MM.1S (cell line): ENCODE data around the gene PLVAP.

Source experiments
- DNase-seq: peaks from one replicate; pipeline ENCODE4 v3.0.0-alpha.2; 2015
- H2AFZ ChIP-seq: fragments of 300-600 bp; sonication (generic); 2 replicates; pipeline ENCODE4 v1.6.0; 2016; ENCODE audit warnings: antibody characterized with exemption, low read length
- H3F3A ChIP-seq: fragments of 300-600 bp; sonication (generic); 2 replicates; pipeline ENCODE4 v1.6.1; 2016; ENCODE audit warnings: mild to moderate bottlenecking, antibody characterized with exemption, low read length, moderate library complexity, mixed read lengths; ENCODE audit not compliant: insufficient read depth
- H3K27ac ChIP-seq: fragments of 300-600 bp; sonication (generic); 2 replicates; pipeline ENCODE4 v1.5.1; 2016; ENCODE audit warnings: mild to moderate bottlenecking, low read length
- H3K27me3 ChIP-seq: fragments of 300-600 bp; sonication (generic); replicated peaks from 2 replicates; pipeline ENCODE4 v1.6.0; 2016; ENCODE audit warnings: low read length; ENCODE audit not compliant: insufficient read depth
- H3K36me3 ChIP-seq: fragments of 300-600 bp; sonication (generic); replicated peaks from 2 replicates; pipeline ENCODE4 v1.6.1; 2016; ENCODE audit warnings: mild to moderate bottlenecking, low read length, mixed read lengths; ENCODE audit not compliant: insufficient read depth
- H3K4me1 ChIP-seq: fragments of 300-600 bp; sonication (generic); 2 replicates; pipeline ENCODE4 v1.6.1; 2016; ENCODE audit warnings: low read length, mixed read lengths
- H3K4me2 ChIP-seq: fragments of 300-600 bp; sonication (generic); 2 replicates; pipeline ENCODE4 v1.6.0; 2016; ENCODE audit warnings: low read depth, low read length
- H3K4me3 ChIP-seq: fragments of 300-600 bp; sonication (generic); 2 replicates; pipeline ENCODE4 v1.5.1; 2016; ENCODE audit warnings: low read length, mixed read lengths
- H3K79me2 ChIP-seq: fragments of 300-600 bp; sonication (generic); 2 replicates; pipeline ENCODE4 v1.6.1; 2016; ENCODE audit warnings: mixed run types, low read length, mixed read lengths
- H3K9ac ChIP-seq: fragments of 300-600 bp; sonication (generic); 2 replicates; pipeline ENCODE4 v1.6.1; 2016; ENCODE audit warnings: low read length, mixed read lengths
- H3K9me2 ChIP-seq: fragments of 300-600 bp; sonication (generic); replicated peaks from 2 replicates; pipeline ENCODE4 v1.6.1; 2016; ENCODE audit warnings: mild to moderate bottlenecking, low read length, mixed read lengths; ENCODE audit not compliant: insufficient read depth
- H3K9me3 ChIP-seq: fragments of 300-600 bp; sonication (generic); replicated peaks from 2 replicates; pipeline ENCODE4 v1.6.1; 2016; ENCODE audit warnings: mild to moderate bottlenecking, low read length, mixed read lengths; ENCODE audit not compliant: insufficient read depth
- H4K20me1 ChIP-seq: fragments of 300-600 bp; sonication (generic); 2 replicates; pipeline ENCODE4 v1.6.1; 2016; ENCODE audit warnings: mild to moderate bottlenecking, low read length, moderate library complexity, mixed read lengths; ENCODE audit not compliant: insufficient read depth
- EZH2 ChIP-seq: fragments of 300-600 bp; sonication (generic); optimal IDR thresholded peaks from 2 replicates; pipeline ENCODE3; 2017; ENCODE audit warnings: low read depth, mild to moderate bottlenecking, antibody characterized with exemption, low read length, mixed read lengths
- EZH2phosphoT487 ChIP-seq: fragments of 300-600 bp; sonication (generic); IDR thresholded peaks from 2 replicates; pipeline ENCODE4 v1.6.1; 2018; ENCODE audit warnings: antibody characterized with exemption, low read length
- TF ChIP-seq, protein P1 (sequence below): fragments of 300-600 bp; sonication (generic); IDR thresholded peaks from 2 replicates; pipeline ENCODE4 v1.5.1; 2016; ENCODE audit warnings: antibody characterized with exemption, low read length, mixed read lengths

The PLVAP gene

DNA sequence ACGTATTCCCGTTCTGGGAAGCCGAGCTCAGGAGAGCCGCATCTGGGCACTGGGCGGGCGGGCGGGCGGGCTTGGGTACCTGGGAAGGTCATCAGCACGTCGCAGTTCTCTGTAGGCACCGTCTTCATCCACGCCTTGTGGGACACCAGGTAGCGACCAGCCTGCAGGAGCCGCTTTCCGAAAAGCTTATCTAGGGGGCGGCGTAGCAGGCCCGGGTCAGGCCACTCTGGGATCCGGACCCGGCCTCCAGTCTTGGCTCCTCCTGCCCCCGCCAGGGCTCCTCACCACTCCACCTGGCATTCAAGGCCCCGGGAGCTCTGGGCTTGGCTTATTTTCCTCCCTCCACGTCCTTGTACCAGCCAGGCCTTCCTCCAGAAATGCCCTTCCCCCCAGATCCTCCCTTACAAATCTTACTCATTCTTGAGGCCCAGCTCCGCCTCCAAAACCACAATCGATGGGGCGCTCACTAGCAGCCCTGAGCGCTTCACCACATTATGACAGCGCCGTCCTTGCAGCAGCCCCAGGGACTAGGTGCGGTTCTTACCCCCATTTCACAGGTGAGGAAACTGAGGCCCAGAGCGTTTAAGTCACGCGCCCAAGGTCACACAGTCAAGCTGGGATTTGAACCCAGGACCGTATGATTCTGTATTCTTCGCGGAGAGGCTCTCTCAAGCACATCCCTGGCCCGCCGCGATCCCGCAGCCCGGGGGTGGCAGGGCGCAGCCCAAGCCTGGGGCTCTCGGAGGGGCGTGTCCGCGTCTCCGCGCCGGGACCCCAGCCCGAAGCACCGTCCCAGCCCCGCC, 43.3 kb downstream of the PLVAP start:
- Histone ChIP-seq H3F3A (peaks cover 18% of the 10 kb centered on the region), H3K4me1 (peaks cover 10% of the 10 kb centered on the region), H3K27me3 (peaks cover 26% of the 10 kb centered on the region), H3K9me2 (no peaks in the 10 kb centered on the region), H3K9ac (peak overlapping the region; percentile 41; the same call in 1 of the 2 replicates), H3K9me3 (no peaks in the 10 kb centered on the region), H4K20me1 (no peaks in the 10 kb centered on the region), H3K36me3 (no peaks in the 10 kb centered on the region), H3K4me3 (peak overlapping the region; percentile 69), H3K4me2 (peak overlapping the region; percentile 87), H3K27ac (no peak overlapping the region), H2AFZ (peak overlapping the region; percentile 83), H3K79me2 (peaks cover 10% of the 10 kb centered on the region)
- TF ChIP-seq EZH2phosphoT487 (no peak), EZH2 (no peak)
- TF ChIP-seq, protein P1, sequence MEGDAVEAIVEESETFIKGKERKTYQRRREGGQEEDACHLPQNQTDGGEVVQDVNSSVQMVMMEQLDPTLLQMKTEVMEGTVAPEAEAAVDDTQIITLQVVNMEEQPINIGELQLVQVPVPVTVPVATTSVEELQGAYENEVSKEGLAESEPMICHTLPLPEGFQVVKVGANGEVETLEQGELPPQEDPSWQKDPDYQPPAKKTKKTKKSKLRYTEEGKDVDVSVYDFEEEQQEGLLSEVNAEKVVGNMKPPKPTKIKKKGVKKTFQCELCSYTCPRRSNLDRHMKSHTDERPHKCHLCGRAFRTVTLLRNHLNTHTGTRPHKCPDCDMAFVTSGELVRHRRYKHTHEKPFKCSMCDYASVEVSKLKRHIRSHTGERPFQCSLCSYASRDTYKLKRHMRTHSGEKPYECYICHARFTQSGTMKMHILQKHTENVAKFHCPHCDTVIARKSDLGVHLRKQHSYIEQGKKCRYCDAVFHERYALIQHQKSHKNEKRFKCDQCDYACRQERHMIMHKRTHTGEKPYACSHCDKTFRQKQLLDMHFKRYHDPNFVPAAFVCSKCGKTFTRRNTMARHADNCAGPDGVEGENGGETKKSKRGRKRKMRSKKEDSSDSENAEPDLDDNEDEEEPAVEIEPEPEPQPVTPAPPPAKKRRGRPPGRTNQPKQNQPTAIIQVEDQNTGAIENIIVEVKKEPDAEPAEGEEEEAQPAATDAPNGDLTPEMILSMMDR, result no peak
- peak; percentile 43 for DNase-seq

DNA sequence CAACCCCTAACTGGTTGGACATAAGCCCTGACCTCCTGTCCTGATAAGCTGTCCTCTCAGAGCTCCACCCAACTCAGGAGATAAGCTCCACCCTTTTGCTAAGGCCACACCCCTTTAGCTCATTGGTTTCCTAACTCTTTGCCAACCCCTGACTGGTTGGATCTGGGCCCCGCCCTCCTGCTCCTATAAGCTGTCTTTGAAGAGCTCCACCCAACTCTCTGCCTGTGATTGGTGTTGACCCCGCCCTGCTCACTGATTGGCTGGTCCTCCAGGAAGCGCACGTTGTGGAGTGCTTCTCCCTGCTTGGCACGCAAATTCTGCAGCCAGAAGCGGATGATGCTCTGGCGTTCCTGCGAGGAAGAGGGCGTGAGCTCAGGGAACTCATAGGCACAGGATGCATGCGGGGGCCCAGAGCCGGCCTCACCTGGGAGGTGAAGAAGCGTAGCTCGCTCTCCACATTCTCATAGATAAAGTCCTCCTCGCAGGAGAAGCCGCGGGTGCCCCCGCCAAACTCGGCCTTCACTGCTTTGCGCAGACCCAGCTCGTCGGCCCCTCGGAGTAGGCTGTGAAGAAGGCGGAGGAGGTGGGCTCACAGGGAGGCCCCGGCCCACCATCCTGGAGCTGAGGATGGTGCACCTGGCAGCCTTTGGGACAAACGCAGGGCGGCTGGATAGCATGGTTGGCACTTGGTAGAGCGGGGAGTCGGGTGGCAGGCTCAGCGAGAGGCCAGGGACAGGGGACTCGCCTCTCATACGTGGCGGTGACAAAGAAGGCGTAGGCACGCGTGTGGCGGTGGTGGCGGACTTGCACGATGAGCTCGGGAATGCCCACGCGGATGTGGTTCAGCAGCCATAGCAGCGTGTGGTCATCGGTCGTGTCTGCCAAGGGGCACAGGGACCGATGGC, 44.2 kb downstream of the PLVAP start:
- Histone ChIP-seq H4K20me1 (no peaks in the 10 kb centered on the region), H3K27ac (no peak overlapping the region), H3K4me2 (no peak overlapping the region), H3K9ac (no peak overlapping the region), H3K9me2 (no peaks in the 10 kb centered on the region), H3K4me3 (no peak overlapping the region), H3K9me3 (no peaks in the 10 kb centered on the region), H3F3A (peaks cover 18% of the 10 kb centered on the region), H3K4me1 (0 out of 2 replicates have a peak, but pooled peaks cover 5% of the 10 kb centered on the region), H3K36me3 (no peaks in the 10 kb centered on the region), H3K79me2 (peaks cover 1% of the 10 kb centered on the region), H3K27me3 (peaks cover 31% of the 10 kb centered on the region), H2AFZ (no peak overlapping the region)
- no peak for TF ChIP-seq EZH2
- no peak for TF ChIP-seq EZH2phosphoT487
- TF ChIP-seq, protein P1, result no peak
- DNase-seq, result peak; percentile 37

DNA sequence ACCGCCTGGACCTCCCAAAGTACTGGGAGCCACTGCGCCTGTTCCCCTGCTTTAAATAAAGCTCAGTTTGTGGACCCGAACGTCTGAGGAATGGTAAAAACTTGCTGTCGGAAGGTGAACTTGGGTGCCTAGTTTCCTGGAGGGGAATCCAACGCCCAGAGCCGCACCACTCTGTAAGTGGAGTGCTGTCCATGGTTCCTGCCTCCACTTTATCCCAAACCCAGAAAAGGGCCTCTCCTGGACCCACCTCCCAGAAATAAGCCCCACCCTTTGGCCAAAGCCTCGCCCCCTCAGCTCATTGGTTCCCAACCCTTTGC, 44.8 kb downstream of the PLVAP start:
- TF ChIP-seq EZH2phosphoT487 (no peak), EZH2 (no peak)
- TF ChIP-seq, protein P1, result no peak
- Histone ChIP-seq H3K79me2 (no peaks in the 10 kb centered on the region), H3K27ac (no peak overlapping the region), H3K27me3 (peaks cover 38% of the 10 kb centered on the region), H3K4me1 (0 out of 2 replicates have a peak, but pooled peaks cover 5% of the 10 kb centered on the region), H3K9ac (no peak overlapping the region), H2AFZ (no peak overlapping the region), H3K9me3 (no peaks in the 10 kb centered on the region), H4K20me1 (no peaks in the 10 kb centered on the region), H3K9me2 (no peaks in the 10 kb centered on the region), H3K4me2 (no peak overlapping the region), H3K4me3 (no peak overlapping the region), H3F3A (peaks cover 18% of the 10 kb centered on the region), H3K36me3 (no peaks in the 10 kb centered on the region)
- DNase-seq, result no peak
